Lower leg skin (tissue), 4 donors: ENCODE data around the gene MAP1LC3A. TPM values are rescaled to one million over a fixed set of nuclear protein-coding genes. Genes with fewer than 3 reads are reported as not detected.

Experiments
- DNase-seq, 2 donors: peaks; one replicate each; pipeline ENCODE4 v3.0.0-alpha.2; 2019; ENCODE audit warnings: low spot score in 2 of 2
- H3K4me3 ChIP-seq: fragments of 200-600 bp; sonication (generic); 2 replicates; pipeline ENCODE4 v1.5.1; 2017; ENCODE audit warnings: mild to moderate bottlenecking, low read depth; ENCODE audit not compliant: poor library complexity, severe bottlenecking
- POLR2A ChIP-seq, 2 donors: fragments of 450-650 bp; IDR thresholded peaks; one replicate each; pipeline ENCODE4 v1.6.1; 2016 to 2017; ENCODE audit warnings: antibody characterized with exemption in 2 of 2, mild to moderate bottlenecking in 1 of 2, moderate library complexity in 1 of 2
- WGBS, 2 donors: methylation state at CpG; one replicate each; pipeline ENCODE4 v1.1.5; 2018; 5-methylcytosine and 5-hydroxymethylcytosine counted together
- intact Hi-C: fragments of 100-400 bp; cut with DNase I; formaldehyde crosslinking; loops from one replicate; pipeline ENCODE4 v1.15.0; 2023; ENCODE audit warnings: low total_unique reads
- total RNA-seq, 4 donors: library from RNA; depleted of rRNA; stranded (reverse); fragments of >200 nt; gene quantifications; one replicate each; pipeline ENCODE4 v1.1.0, GENCODE V29; 2016
- TF ChIP-seq, protein P1 (sequence below), 3 donors: fragments of 450-650 bp; IDR thresholded peaks; one replicate each; pipeline ENCODE4 v1.5.1; 2016; ENCODE audit warnings: antibody characterized with exemption in 3 of 3, mild to moderate bottlenecking in 3 of 3, moderate library complexity in 2 of 3

MAP1LC3A gene
- total RNA-seq, 4 donors from 2014 or later: 127 to 293 (median 147) TPM

DNA sequence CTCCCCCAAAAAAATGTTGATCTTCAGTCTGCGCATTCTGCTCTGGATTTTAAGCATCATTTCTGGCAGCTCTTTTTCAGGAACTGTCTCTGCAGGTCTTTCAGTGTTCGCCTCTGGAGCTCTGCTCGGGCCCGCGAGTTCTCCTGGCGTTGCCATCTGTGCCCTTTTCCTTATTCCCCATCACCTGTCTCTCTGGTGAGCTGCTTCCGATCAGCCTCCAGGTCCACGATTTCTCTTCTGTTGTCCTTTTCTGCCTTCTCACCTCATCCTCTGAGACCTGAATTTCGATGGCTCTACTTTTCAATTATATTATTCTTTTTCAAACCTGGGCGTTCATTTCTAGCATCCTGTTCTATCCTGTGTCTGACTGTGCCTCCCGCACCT lies 590 bp upstream of the MAP1LC3A start:
- intact Hi-C loops: no loop called here
- TF ChIP-seq, protein P1, sequence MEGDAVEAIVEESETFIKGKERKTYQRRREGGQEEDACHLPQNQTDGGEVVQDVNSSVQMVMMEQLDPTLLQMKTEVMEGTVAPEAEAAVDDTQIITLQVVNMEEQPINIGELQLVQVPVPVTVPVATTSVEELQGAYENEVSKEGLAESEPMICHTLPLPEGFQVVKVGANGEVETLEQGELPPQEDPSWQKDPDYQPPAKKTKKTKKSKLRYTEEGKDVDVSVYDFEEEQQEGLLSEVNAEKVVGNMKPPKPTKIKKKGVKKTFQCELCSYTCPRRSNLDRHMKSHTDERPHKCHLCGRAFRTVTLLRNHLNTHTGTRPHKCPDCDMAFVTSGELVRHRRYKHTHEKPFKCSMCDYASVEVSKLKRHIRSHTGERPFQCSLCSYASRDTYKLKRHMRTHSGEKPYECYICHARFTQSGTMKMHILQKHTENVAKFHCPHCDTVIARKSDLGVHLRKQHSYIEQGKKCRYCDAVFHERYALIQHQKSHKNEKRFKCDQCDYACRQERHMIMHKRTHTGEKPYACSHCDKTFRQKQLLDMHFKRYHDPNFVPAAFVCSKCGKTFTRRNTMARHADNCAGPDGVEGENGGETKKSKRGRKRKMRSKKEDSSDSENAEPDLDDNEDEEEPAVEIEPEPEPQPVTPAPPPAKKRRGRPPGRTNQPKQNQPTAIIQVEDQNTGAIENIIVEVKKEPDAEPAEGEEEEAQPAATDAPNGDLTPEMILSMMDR (IDR thresholded peaks at IDR 0.05): no peak
- no peak for TF ChIP-seq POLR2A (IDR thresholded peaks at IDR 0.05)
- peak overlapping the region; percentile 43 for H3K4me3 ChIP-seq
- DNase-seq: no peak
- WGBS, 2 donors: 15 to 16% methylated on average over 11 of the region's 11 CpGs

DNA sequence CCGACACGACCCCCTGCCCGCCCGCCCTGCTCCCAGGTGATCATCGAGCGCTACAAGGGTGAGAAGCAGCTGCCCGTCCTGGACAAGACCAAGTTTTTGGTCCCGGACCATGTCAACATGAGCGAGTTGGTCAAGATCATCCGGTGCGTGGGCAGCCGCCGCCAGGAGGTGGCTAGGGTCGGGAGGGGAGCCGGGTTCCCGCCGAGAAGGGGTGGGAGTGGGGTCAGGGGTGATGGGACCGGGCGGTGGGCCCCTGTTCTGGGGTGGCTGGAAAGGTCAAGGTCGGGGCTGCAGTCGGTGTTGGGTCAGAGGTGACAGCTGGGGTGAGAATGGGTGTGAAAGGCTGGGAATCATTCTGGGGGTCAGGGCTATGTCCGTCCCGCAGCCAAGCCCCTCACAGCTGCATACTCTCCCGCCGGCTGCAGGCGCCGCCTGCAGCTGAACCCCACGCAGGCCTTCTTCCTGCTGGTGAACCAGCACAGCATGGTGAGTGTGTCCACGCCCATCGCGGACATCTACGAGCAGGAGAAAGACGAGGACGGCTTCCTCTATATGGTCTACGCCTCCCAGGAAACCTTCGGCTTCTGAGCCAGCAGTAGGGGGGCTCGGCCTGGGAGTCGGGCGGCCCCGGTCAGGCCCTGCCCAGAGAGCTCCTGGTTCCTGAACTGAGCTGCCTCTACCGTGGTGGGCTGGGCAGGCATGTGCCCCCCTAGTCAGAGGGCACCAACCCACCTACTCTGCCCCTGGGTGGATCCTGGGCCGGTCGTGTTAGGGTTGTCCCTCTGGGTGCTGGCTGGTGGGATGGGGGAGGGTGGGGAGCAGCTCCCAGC lies 1.0 kb downstream of the MAP1LC3A start:
- DNase-seq: no peak
- WGBS, 2 donors: 62 to 71% methylated on average over 36 to 43 of the region's 43 CpGs
- intact Hi-C loops: no loop called here
- TF ChIP-seq, protein P1 (IDR thresholded peaks at IDR 0.05): no peak
- no peak for TF ChIP-seq POLR2A (IDR thresholded peaks at IDR 0.05)
- no peak overlapping the region for H3K4me3 ChIP-seq

DNA sequence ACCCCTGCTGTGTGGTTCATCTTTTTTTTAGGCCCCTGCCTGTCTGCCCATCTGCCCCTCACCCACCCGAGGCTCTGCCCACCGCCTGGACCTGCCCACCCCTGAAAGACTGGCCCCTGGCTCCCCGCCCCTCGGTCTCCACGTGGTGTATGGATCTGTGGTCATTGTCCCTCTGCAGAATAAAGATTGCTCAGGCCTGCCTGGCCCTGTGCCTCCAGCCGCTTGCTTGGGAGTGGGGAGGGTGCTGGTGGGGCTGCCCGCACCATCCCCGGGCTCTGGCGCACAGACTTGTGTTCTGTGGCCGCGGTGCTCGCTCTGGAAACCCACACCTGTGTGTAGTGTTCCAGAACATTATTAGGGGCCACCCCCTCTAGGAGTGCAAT lies 1.6 kb downstream of the MAP1LC3A start:
- no peak for DNase-seq
- intact Hi-C loops: no loop called here
- no peak for TF ChIP-seq POLR2A (IDR thresholded peaks at IDR 0.05)
- TF ChIP-seq, protein P1 (IDR thresholded peaks at IDR 0.05): no peak
- no peak overlapping the region for H3K4me3 ChIP-seq
- 79 to 88% methylated on average over 6 to 10 of the region's 12 CpGs for WGBS, 2 donors

DNA sequence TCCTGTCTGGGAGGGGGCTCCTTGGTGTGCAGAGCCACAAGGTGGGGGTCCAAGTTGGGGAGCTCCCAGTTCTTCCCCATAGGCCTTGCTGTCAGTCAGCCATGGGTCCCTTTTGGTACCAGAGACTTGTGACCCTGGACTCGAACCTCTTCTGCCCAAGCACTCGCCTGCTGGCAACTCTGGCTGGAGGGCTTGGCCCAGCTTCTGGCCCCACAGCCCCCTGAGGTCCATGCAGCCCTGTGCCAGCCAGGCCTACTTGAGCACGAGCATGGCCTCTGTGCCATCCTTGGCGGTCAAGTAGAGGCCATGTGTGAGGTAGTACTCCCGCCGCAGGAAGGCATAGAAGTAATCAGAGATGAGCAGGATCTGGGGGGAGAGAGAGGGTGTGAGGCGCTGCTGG lies 2.1 kb downstream of the MAP1LC3A start:
- TF ChIP-seq, protein P1 (IDR thresholded peaks at IDR 0.05): no peak
- TF ChIP-seq POLR2A (IDR thresholded peaks at IDR 0.05): no peak
- 82 to 87% methylated on average over 7 of the region's 7 CpGs for WGBS, 2 donors
- intact Hi-C loops: no loop called here
- no peak for DNase-seq
- H3K4me3 ChIP-seq: no peak overlapping the region

DNA sequence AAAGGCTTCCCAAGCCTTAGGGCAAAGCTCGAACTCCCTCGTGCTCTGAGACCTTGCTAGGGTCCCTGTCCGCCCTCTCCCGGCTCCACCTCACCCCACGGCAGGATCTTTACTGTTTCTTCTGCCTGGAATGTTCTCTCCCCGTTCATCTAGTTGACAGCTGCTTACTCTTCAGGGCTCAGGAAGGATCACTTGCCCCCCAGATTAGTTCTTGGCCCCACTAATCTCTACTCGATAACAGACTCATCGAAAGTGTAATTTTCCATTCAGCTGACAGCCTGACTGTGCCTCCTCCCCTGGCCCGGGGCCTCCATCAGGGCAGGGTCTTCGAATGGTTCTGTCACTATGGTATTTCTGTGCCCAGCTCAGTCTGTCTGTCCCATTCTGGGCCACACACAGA lies 3.1 kb downstream of the MAP1LC3A start:
- no peak overlapping the region for H3K4me3 ChIP-seq
- intact Hi-C loops: no loop called here
- 64 to 67% methylated on average over 10 of the region's 10 CpGs for WGBS, 2 donors
- no peak for DNase-seq
- TF ChIP-seq, protein P1 (IDR thresholded peaks at IDR 0.05): no peak
- TF ChIP-seq POLR2A (IDR thresholded peaks at IDR 0.05): no peak

DNA sequence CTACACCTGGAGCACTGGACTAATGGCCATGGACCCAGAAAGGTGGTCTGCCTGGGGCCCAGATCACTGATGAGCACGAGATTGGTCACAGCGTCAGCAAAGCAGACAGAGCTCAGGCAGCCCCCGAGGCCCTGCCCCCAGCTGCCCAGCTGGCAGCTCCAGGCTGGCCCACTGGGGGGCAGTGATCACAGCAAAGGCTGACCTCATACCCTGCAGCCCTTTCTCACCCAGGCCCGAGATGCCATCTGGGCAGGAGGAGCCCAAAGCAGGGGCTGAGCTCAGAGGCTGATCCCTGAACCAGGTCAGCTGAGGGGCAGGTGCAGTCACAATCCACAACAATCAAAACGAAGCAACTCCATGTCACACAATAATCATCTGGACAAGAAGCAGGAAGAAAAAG lies 4.1 kb downstream of the MAP1LC3A start:
- DNase-seq: no peak
- WGBS, 2 donors: 63 to 74% methylated on average over 3 to 5 of the region's 5 CpGs

More for the DNA sequence above, 4.1 kb downstream of the MAP1LC3A start:
- no peak overlapping the region for H3K4me3 ChIP-seq
- intact Hi-C loops: no loop called here
- TF ChIP-seq, protein P1 (IDR thresholded peaks at IDR 0.05): no peak
